GM06990 (cell line): ENCODE results near the gene ARHGAP15.

Source experiments
- DNase-seq: peaks from one replicate; pipeline ENCODE4 v3.0.0-alpha.2; 2011; ENCODE audit not compliant: insufficient read length; ENCODE audit errors: extremely low read depth
- H3K27me3 ChIP-seq: replicated peaks from 2 replicates; pipeline ENCODE4 v1.6.0; 2011; ENCODE audit warnings: low read length; ENCODE audit not compliant: control insufficient read depth, insufficient read depth
- H3K36me3 ChIP-seq: 2 replicates; pipeline ENCODE4 v1.5.1; 2011; ENCODE audit warnings: low read length; ENCODE audit not compliant: control insufficient read depth, insufficient read depth
- H3K4me3 ChIP-seq: replicated peaks from 2 replicates; pipeline ENCODE4 v1.5.1; 2011; ENCODE audit warnings: low read depth, mild to moderate bottlenecking, control low read depth, low read length
- CTCF ChIP-seq: IDR thresholded peaks from 2 replicates; pipeline ENCODE4 v1.5.1; 2011; ENCODE audit warnings: low read length, control low read depth, mild to moderate bottlenecking, inconsistent platforms; ENCODE audit not compliant: insufficient read depth, poor library complexity, severe bottlenecking

ARHGAP15 gene

DNA sequence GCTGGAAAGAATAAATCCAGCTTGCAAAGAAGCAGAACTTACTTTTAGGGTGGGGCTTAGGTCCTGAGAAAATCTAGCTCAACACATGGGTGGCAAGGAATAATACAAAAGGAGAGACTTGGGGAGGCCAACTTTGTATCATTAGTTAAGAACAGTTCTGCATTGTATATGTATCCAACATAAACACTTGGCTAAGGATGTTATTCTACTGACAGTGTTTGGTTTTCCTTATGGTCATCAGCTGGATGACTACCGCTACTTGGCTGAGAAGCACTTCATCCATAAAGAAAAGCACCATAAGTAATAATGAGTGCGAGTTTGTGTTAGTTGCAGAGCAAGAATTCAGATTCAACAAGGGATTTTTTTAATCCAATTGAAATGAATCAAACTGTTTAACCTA is 614.9 kb downstream of the ARHGAP15 start:
- no peak for DNase-seq
- Histone ChIP-seq H3K4me3 (no peak overlapping the region), H3K36me3 (no peaks in the 10 kb centered on the region; the same call in 1 of the 2 replicates), H3K27me3 (no peaks in the 10 kb centered on the region)
- TF ChIP-seq CTCF: no peak

- H3K4me3 ChIP-seq: no peak overlapping the region
- no peaks in the 10 kb centered on the region; the same call in 1 of the 2 replicates for H3K36me3 ChIP-seq
- TF ChIP-seq CTCF: no peak
- H3K27me3 ChIP-seq: no peaks in the 10 kb centered on the region
- DNase-seq: no peak
Measured at GRCh38 chr2:143745060-143745459, 615.8 kb downstream of the ARHGAP15 start.

DNA sequence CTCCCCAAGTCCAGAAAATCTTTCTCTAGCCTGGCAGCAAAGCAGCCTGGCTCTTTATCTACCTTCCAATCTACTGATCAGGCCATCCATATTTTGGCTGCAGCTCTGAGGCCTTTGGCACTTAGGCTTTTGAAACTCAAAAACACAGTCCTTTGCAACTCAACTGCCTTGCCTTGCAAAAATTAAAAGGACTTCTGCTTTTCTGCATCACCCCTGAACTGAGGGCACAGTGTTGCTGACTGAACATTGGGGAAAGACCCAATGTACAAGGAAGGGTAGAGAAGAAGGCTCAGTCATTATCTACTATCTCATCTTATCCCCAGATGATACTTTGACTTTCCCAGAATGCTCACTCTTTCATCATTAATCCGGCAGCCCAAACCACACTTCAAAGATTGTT is 625.5 kb downstream of the ARHGAP15 start:
- no peaks in the 10 kb centered on the region for H3K27me3 ChIP-seq
- H3K36me3 ChIP-seq: no peaks in the 10 kb centered on the region
- no peak overlapping the region for H3K4me3 ChIP-seq
- DNase-seq: no peak
- no peak for TF ChIP-seq CTCF

DNA sequence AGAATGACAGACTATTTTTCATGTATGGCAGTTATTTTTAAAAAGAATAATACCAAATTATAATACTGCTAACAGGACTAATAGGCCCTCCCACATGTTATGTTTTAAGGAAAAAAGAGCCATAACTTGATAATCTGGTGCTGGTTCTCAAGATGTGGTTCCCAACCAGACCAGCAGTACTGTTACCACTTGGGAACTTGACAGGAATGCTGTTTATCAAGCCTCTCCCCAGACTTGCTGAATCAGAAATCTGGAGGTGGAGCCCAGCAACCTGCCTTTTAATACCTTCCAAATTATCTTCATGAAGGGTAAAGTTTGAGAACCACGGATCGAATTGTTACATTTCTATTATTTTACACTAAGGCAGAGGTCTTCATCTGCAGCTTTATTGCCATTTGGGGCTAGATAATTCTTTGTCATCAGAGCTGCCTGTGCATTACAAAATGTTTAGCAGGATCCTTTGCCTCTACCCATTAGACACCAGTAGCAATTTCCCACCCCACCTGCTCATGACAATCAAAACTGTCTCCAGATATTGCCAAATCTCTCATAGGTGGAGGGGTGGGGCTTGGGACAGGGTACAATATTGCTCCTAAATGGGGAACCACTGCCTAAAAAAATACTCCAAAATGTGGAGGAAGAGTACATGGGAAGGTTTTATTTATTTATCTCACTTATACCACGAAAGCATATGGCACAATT is 629.6 kb downstream of the ARHGAP15 start:
- TF ChIP-seq CTCF: no peak
- Histone ChIP-seq H3K27me3 (no peaks in the 10 kb centered on the region), H3K4me3 (no peak overlapping the region), H3K36me3 (no peaks in the 10 kb centered on the region)
- DNase-seq: no peak

- H3K4me3 ChIP-seq: no peak overlapping the region
- no peaks in the 10 kb centered on the region for H3K27me3 ChIP-seq
- no peaks in the 10 kb centered on the region for H3K36me3 ChIP-seq
- no peak for DNase-seq
- no peak for TF ChIP-seq CTCF
Measured at GRCh38 chr2:143759455-143759854, 630.2 kb downstream of the ARHGAP15 start.
